GM19238 (cell line): ENCODE measurements around the gene MAGED1.

Experiments used
- DNase-seq: peaks from one replicate; pipeline ENCODE4 v3.0.0; 2011; ENCODE audit warnings: low spot score; ENCODE audit not compliant: insufficient read length

Gene MAGED1, protein sequence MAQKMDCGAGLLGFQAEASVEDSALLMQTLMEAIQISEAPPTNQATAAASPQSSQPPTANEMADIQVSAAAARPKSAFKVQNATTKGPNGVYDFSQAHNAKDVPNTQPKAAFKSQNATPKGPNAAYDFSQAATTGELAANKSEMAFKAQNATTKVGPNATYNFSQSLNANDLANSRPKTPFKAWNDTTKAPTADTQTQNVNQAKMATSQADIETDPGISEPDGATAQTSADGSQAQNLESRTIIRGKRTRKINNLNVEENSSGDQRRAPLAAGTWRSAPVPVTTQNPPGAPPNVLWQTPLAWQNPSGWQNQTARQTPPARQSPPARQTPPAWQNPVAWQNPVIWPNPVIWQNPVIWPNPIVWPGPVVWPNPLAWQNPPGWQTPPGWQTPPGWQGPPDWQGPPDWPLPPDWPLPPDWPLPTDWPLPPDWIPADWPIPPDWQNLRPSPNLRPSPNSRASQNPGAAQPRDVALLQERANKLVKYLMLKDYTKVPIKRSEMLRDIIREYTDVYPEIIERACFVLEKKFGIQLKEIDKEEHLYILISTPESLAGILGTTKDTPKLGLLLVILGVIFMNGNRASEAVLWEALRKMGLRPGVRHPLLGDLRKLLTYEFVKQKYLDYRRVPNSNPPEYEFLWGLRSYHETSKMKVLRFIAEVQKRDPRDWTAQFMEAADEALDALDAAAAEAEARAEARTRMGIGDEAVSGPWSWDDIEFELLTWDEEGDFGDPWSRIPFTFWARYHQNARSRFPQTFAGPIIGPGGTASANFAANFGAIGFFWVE

DNA sequence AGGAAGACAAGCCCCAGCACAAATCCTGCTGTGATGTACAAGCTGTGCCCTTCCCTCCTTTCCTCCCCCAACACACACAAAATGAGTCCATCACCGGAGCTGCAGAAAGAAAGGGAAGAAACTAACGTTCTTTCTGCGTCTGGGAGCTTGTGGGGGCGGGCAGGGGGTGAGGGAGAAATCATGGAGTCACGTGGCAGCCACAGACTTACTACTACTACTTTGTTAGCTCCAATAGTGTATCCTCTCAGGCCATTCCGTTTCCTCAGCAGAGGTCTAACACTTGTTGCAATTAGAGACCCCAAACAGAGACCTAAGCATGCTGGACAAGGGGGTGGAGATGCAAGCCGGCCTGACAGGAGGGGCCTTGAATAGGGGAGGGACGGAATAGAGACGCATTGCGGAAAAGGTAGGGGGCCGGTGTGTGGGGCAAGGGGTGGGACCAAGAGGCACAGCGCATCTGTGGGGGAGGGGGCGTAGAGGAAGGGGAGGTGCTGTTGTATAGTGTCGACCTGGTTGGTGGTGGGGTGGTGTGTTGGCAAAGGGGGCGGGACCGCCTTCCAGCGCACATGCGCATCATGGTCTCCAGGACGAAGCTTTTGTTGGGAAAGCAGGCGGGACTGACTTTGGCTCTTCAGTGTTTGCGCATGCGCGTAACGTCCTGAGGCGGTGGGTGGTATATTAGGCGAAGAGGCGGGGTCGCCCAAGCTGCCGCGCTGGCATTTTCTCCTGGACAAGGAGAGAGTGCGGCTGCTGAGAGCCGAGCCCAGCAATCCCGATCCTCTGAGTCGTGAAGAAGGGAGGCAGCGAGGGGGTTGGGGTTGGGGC lies at the start of gene MAGED1:
TSS of gene MAGED1 (plus strand) at position 703 of the 825 bp plus-strand sequence. CDS start 682 bp downstream, outside the sequence.
- no peak for DNase-seq

DNA sequence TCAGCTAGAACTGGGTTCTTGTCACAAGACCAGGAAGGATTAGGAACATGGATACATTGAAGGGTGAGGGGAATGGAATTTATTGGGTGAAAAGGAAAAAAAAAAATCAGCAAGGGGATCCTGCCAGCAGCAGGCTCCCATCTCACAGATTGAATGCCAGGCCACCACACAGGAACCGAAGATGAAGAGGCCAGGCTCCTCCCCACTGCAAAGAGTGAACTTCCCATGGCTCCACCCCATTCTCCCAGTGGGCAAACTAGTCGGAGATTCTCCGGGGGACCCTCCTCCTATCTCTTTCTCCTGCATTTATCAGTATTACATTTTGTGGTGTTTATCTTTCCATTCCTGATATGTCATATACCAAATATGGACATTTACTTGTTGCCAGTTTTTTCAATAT lies 46.0 kb upstream of the MAGED1 start:
- DNase-seq = no peak

DNA sequence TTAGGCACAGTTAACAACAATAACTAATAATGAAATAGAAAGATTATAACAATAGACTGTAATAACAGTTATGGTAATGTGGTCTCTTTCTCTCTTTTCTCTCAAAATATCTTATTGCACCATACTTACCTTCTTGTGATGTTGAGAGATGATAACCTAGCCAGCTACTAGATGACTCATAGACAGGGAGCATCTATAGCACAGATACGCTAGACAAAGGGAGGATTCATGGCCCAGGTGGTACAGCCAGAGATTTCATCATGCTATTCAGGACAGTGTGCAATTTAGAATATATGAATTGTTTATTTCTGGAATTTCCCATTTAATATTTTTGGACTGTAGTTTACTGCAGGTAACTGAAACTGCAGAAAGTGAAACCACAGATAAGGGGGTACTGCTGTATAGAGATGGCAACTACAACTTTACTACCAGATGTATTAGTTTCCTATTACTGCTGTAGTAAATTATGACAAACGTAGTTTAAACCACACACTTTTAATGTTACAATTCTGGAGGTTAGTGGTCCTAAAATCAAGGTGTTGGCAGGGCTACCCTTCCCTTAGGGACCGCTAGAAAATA lies 41.8 kb upstream of the MAGED1 start:
- no peak for DNase-seq

DNA sequence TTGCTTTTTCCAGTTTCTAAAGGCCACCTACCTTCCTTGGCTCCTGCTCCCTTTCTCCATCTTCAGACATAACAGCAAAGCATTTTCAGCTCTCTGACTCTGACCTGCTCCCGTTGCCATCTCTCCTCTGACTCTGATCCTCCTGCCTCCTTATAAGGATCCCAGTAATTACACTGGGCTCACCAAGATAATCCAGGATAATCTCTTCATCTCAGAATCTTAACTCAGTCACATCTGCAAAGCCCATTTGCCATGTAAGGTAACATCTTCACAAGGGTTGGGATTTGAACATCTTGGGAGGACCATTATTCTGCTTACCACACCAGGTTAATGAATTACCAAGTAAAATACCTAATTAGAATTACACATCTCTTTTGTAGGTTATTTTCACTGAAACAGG lies 41.3 kb upstream of the MAGED1 start:
- no peak for DNase-seq

GRCh38 chrX:51852621-51853020 lies 40.8 kb upstream of the MAGED1 start:
- DNase-seq = no peak

- no peak for DNase-seq
Observed at GRCh38 chrX:51853251-51853650, 40.2 kb upstream of the MAGED1 start.

- DNase-seq = no peak
Observed at GRCh38 chrX:51855698-51856097, 37.7 kb upstream of the MAGED1 start.

GRCh38 chrX:51857159-51857733 lies 36.2 kb upstream of the MAGED1 start:
- DNase-seq = no peak

- DNase-seq = no peak
Observed at GRCh38 chrX:51860679-51861078, 32.7 kb upstream of the MAGED1 start.

- DNase-seq = no peak
Observed at GRCh38 chrX:51862920-51863319, 30.5 kb upstream of the MAGED1 start.

GRCh38 chrX:51866210-51866609 lies 27.2 kb upstream of the MAGED1 start:
- DNase-seq = no peak

DNA sequence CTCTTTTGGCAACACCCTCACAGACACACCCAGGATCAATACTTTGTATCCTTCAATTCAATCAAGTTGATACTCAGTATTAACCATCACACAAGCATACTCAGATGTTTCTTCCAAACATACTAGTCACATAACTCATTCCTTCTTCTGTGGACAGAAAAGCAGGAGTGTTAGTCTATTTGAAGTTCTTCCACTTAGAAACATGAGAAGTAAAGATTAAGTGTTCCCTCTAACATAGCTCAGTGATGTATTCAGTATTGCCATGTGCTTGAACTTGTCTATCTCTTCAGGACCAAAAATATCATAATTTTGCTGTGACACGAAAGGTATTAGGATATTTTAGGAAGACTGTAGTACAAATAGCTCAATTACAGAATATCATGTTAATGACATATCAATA lies 25.8 kb upstream of the MAGED1 start:
- no peak for DNase-seq

DNA sequence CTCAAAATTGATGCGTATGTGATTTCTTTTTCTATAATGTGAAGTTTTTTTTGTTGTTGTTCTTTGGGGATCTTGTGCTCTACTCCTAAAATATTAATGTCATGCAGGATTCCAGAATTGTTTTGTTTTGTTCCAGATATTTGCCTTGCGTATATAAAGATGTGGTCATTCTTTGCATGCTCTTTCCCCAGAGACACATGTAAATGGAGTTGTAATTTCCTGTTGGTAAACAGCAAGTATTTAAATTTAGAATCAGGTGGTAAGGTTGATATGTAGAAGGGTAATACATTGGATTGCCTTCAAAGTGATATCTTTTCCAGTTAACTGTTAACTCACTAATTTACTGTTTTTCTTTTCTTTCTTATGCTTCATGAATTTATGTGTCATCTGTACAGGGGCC lies 23.1 kb upstream of the MAGED1 start:
- no peak for DNase-seq

DNA sequence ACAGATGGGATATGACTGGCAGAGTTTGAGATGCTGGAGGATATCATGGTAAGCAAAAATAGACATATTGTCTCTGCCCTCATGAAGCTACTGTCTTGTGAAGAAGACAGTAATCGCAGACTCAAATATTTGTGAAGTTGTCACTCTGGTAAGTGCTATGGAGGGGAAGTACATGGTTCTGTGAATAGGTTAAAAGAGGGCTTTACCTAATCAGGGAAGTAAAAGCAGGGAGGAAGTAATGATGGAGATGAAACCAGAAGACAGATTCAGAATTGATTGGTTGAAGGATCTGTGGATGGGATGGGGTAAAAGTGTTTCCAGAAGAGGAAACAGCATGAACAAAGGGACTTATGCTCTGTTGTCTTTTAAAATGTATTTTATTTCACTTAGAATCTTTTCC lies 19.3 kb upstream of the MAGED1 start:
- no peak for DNase-seq

DNA sequence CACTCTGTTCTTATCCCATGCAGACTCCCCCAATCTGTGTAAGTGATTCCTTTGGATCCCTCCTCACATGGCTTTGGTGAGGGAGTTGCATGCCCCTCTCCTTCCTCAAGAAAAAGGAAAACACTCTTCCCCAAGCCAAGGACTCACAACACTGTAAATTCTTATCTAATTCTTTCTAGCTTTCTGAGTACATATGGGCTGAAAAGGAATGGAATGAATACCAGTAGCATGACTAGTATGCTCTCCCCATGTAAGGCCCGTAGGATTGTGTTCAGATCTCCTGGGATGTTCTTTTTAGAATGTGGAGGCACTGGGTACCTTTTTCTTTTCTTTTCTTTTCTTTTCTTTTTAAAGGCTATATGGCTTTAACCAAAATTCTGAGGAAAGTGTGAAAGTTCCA lies 17.0 kb upstream of the MAGED1 start:
- DNase-seq = no peak

DNA sequence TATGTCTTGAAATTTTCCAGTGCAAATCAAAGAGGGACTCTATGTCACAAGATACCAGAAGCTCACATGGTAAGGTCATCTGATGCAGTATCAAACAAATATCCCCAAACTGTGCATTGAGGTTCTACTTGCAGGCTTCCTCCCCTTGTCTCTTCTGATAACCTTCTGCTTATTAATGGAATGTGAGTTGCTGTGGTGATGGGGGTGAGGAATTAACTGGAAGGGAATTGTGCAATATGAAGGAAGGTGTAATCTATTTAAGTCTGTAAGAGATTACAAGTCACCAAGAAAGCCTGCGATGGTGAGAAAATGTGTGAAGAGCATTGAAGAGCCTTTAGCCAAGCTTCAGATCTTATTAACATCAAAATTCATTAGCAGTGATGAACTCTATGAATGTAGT lies 15.4 kb upstream of the MAGED1 start:
- DNase-seq = no peak

DNA sequence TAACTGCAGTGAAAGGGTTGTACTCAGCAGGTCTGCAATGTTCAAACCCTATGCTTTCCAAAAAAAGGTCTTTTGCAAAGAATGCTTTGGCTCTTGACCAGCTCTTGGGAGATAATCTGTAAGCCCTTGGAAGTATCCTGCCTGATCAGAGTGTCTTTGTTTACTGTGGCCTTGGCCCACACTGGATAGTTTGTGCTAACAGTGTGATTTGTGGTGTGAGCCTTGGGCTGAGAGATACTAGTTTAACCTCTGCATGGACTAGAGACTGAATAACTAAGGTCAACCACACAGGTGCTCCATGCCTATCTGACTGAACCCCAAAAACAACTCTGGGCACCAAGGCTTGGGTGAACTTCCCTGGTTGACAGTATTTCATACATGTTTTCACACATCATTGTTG lies 3.6 kb upstream of the MAGED1 start:
- DNase-seq = no peak

DNA sequence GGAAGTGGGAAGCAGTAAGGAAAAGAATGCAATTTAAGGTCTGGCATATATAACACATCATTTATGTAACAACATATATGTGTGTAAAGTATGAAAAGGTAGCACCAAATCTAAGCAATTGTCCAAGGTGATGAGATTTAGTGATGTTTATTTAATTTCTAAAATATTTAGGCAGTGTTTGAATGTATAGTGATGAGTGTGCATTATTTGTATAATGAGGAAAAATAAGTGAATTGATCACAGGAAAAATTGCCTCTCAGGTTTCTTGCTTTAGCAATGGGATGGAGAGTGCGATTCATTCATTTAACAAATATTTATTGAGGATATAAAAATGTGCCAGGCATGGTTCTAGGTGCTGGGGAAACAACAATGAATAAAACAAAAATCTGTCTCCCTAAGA lies 2.2 kb upstream of the MAGED1 start:
- no peak for DNase-seq

GRCh38 chrX:51891821-51892551 lies 1.4 kb upstream of the MAGED1 start:
- DNase-seq = no peak

DNA sequence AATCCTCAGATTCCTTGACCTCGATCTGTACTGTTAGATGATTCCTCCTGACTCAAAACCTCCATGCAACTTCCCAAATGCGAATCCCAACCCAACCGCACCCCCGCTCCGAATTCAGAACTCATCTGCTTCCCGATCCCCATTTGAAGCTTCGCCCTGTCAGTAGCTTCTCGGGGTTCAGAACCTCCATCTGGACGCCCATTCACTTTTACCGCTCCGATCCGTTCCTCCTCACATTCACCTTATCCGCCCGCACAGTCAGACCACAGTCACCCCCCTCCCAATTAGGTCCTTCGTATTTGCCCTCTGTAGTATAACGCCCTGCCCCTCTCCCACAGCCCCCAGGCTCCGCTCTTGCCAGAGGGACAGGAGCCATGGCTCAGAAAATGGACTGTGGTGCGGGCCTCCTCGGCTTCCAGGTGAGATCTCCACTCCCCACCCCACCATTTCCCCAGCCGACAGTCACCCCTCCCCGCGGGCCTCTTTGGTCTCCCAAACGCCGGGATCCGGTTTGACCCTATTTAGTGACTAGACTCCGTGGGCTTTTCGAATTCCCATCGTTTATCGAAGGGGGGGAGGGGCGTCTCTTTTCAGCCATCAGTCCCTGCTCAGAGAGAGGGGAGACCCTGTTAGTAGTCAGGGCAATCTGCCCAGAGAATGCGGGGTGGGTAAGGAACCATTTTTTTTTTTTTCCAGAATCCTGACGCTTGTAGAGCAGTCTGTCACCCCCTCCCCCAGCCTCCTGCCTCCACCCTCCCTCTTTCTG lies 691 bp downstream of the MAGED1 start:
- no peak for DNase-seq
